ENCODE measurements around the gene KLK6. TPM values are rescaled to one million over a fixed set of nuclear protein-coding genes. Genes with fewer than 3 reads are reported as not detected.
A peak's percentile ranks its signal among the peaks of the same experiment; 100 is the strongest.

Gene KLK6
- total RNA-seq, 1 experiment from 2014 or later = not detected

DNA sequence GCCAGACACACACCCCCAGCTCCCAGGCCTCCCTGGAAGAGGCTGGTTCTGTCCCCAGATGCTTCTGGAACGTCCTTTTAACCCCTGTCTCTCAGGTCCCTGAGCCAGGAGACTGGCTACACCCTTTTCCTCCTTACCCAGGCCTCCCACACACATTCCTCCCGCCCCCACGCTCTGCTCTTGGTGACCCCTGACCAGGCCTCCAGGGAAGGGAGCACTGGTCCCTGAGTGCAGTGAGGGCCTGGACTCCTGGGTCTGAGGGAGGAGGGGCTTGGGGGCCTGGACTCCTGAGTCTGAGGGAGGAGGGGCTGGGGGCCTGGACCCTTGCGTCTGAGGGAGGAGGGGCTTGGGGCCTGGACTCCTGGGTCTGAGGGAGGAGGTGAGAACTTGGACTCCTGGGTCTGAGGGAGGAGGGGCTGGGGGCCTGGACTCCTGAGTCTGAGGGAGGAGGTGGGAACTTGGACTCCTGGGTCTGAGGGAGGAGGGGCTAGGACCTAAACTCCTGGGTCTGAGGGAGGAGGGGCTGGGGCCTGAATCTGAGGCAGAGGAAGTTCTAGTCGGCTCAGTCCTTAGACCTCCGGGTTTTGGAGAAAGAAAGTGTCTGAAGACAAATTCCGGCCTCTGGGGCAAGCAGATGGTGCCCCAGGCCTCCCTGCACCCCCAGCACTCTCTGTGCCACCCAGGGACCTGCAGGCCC, 527 bp downstream of the KLK6 start:
- in situ Hi-C loops (cut with HindIII; ENCODE audit: low pct_unique_long_range_greater_than_20kb, low sequenced_read_pairs) = no loop called here

GRCh38 chr19:50967929-50968715, 1.3 kb downstream of the KLK6 start:
- in situ Hi-C loops (cut with HindIII; ENCODE audit: low pct_unique_long_range_greater_than_20kb, low sequenced_read_pairs) = no loop called here

More for the DNA sequence above, 527 bp downstream of the KLK6 start:
- no peak for DNase-seq (ENCODE audit: low read depth, low spot score)

DNA sequence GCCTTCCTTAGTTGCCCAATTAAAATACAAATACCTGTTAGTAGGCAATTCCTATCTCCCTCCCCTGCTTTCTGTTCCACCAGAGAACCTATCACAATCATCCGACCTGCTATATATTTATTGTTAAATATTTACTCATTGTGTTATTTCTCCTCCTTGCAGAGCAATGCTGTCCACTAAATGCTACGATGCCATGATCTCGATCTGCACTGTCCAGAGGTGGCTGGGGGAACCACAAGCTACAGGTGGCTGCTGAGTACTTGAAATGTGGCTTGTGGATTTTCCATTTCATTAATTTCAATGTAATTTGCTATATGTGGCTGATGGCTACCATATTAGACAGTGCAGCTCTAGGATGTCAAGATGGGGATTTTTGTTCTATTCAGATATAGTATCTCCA, 5.1 kb downstream of the KLK6 start:
- in situ Hi-C loops (cut with HindIII; ENCODE audit: low pct_unique_long_range_greater_than_20kb, low sequenced_read_pairs) = no loop called here
- no peak for DNase-seq (ENCODE audit: low read depth, low spot score)

More at GRCh38 chr19:50967929-50968715, 1.3 kb downstream of the KLK6 start:
- no peak for DNase-seq (ENCODE audit: low read depth, low spot score)

DNA sequence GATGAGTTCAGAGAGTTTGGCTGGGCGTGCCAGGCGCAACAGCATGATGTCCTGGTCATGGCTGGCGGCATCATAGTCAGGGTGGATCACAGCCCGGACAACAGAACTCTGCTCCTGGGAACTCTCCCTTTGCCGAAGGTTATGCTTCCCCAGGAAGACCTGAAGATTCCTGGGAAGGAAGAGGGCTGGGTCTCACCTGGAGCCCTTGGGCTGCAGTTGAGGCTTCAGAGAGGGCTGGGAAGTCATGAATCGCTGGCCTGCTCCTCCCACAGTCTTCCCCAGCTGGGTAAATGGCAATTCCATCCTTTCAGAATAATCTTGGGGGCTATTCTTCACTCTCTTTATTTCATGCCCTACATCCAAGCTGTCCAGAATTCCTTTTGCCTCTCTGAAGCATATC, 6.0 kb downstream of the KLK6 start:
- in situ Hi-C loops (cut with HindIII; ENCODE audit: low pct_unique_long_range_greater_than_20kb, low sequenced_read_pairs) = no loop called here
- DNase-seq (ENCODE audit: low read depth, low spot score) = no peak

DNA sequence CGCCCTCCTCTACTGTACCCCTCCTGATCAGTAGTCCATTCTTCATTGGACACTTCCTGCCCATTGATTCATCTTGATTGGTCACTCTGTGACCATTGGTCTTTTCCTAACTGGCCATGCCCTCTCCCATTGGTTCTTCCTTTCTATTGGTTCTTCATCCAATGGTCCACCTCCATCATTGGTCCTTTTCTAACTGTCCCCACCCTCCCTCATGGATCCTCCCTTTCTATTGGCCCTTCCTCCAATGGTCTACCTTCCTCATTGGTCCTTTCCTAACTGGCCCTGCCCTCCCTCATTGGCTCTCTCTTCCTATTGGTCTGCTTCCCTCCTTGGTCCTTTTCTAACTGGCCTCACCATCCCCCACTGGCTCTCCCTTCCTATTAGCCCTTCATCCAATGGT, 7.1 kb downstream of the KLK6 start:
- in situ Hi-C loops (cut with HindIII; ENCODE audit: low pct_unique_long_range_greater_than_20kb, low sequenced_read_pairs) = no loop called here
- peak; percentile 16 for DNase-seq (ENCODE audit: low read depth, low spot score)

- in situ Hi-C loops (cut with HindIII; ENCODE audit: low pct_unique_long_range_greater_than_20kb, low sequenced_read_pairs) = no loop called here
- peak; percentile 17 for DNase-seq (ENCODE audit: low read depth, low spot score)
Observed at GRCh38 chr19:50959731-50960500, 9.5 kb downstream of the KLK6 start.

DNA sequence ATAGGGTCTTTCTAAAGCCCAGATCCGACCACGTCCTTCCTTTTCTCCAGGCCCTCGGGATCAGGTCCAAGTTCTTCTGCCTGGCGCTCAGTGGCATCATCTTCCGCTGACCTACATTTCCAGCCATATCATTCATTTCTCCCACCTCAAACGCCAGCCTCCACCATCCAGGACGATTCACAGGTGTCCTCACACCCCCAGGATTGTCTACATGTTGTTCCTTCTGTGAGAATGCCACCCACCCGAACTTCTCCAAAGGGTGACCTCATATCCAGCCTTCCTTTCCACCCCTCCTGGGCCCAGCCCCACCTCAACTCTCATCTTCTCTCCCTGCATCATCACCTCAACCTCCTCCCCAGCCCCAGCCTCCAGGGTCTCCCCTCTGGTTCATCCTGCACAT, 11.8 kb downstream of the KLK6 start:
- in situ Hi-C loops (cut with HindIII; ENCODE audit: low pct_unique_long_range_greater_than_20kb, low sequenced_read_pairs) = no loop called here
- no peak for DNase-seq (ENCODE audit: low read depth, low spot score)

- DNase-seq (ENCODE audit: low read depth, low spot score) = no peak
- in situ Hi-C loops (cut with HindIII; ENCODE audit: low pct_unique_long_range_greater_than_20kb, low sequenced_read_pairs) = no loop called here
Observed at GRCh38 chr19:50952910-50953309, 16.5 kb downstream of the KLK6 start, which contains the start of gene KLK5. Gene KLK5 (minus strand): TSS chr19:50953038. CDS start chr19:50952657, 381 bp downstream.

GRCh38 chr19:50949861-50950260, 19.5 kb downstream of the KLK6 start:
- in situ Hi-C loops (cut with HindIII; ENCODE audit: low pct_unique_long_range_greater_than_20kb, low sequenced_read_pairs) = no loop called here
- DNase-seq (ENCODE audit: low read depth, low spot score) = no peak

- in situ Hi-C loops (cut with HindIII; ENCODE audit: low pct_unique_long_range_greater_than_20kb, low sequenced_read_pairs) = no loop called here
- DNase-seq (ENCODE audit: low read depth, low spot score) = no peak
Observed at GRCh38 chr19:50947123-50947522, 22.3 kb downstream of the KLK6 start.

DNA sequence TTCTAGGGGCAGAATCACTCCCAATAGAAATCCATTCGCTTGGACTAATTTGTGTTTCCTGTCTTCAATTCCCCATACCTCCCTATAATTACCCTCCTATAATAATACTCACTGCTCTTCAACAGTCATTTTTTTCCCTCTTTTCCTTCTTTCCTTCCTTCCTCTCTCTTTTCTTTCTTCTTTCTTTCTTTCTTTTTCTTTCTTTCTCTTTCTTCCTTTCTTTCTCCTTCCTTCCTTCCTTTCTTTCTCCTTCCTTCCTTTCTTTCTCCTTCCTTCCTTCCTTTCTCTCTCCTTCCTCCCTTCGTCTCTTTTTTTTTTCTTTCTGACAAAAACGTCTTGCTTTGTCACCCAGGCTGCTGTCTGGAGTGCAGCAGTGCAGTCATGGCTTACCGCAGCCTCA, 24.6 kb downstream of the KLK6 start:
- in situ Hi-C loops (cut with HindIII; ENCODE audit: low pct_unique_long_range_greater_than_20kb, low sequenced_read_pairs) = no loop called here

GRCh38 chr19:50943074-50943828, 26.1 kb downstream of the KLK6 start:
- in situ Hi-C loops (cut with HindIII; ENCODE audit: low pct_unique_long_range_greater_than_20kb, low sequenced_read_pairs) = no loop called here
- DNase-seq (ENCODE audit: low read depth, low spot score) = no peak

More for the DNA sequence above, 24.6 kb downstream of the KLK6 start:
- DNase-seq (ENCODE audit: low read depth, low spot score) = no peak

- in situ Hi-C loops (cut with HindIII; ENCODE audit: low pct_unique_long_range_greater_than_20kb, low sequenced_read_pairs) = no loop called here
- DNase-seq (ENCODE audit: low read depth, low spot score) = no peak
Observed at GRCh38 chr19:50939596-50939995, 29.8 kb downstream of the KLK6 start.

DNA sequence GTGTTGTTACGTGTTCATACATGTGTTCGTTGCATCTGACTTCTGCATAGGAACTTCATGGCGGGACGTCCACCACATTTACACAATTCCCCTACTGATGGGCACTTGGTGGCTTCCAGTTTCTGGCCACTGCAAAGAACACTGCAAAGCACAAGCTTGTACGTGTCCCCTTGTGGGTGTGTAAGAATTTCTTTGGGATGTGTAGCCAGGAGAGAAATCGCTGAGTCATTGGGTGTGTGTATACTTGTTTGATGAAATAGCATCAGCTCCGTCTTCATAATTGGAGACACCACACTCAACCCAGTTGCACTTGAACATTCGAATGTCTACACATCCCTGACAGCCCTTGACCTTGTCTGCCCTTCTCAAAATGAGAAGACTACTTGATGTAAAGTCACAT, 35.8 kb downstream of the KLK6 start:
- in situ Hi-C loops (cut with HindIII; ENCODE audit: low pct_unique_long_range_greater_than_20kb, low sequenced_read_pairs) = no loop called here
- DNase-seq (ENCODE audit: low read depth, low spot score) = no peak

GRCh38 chr19:50932690-50933083, 36.7 kb downstream of the KLK6 start:
- in situ Hi-C loops (cut with HindIII; ENCODE audit: low pct_unique_long_range_greater_than_20kb, low sequenced_read_pairs) = no loop called here
- no peak for DNase-seq (ENCODE audit: low read depth, low spot score)

- no peak for DNase-seq (ENCODE audit: low read depth, low spot score)
- in situ Hi-C loops (cut with HindIII; ENCODE audit: low pct_unique_long_range_greater_than_20kb, low sequenced_read_pairs) = no loop called here
Observed at GRCh38 chr19:50932018-50932689, 37.2 kb downstream of the KLK6 start.

DNA sequence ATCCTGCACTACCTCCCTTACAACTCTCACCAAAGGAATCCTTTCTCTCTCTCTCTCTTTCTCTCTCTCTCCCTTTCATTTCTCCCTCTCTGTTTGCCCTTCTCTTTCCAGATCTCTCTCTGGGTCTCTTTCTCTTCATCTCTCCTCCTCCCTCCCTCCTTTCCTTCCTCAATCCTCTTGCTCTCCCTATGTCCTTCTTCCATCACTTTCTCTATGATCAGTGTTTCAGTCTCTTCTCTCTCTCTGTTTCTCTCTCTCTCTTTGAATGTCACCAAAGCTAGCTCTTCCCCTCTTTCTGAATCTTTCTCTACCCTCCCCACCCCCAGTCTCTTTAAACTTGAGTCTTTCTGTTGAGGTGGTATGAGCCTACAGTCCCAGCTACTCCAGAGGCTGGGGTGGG, 38.4 kb downstream of the KLK6 start:
- DNase-seq (ENCODE audit: low read depth, low spot score) = no peak
- in situ Hi-C loops (cut with HindIII; ENCODE audit: low pct_unique_long_range_greater_than_20kb, low sequenced_read_pairs) = no loop called here
